ENCODE results near the gene TRIM75. TPM values are rescaled to one million over a fixed set of nuclear protein-coding genes. Genes with fewer than 3 reads are reported as not detected.
"Not testable (repeated sequence)": the region's sequence is repeated elsewhere in the genome, so short reads cannot be mapped to it uniquely, and the experiment has no call there.

Gene TRIM75
- total and polyA plus RNA-seq, 2 experiments from 2014 or later, result not detected

DNA sequence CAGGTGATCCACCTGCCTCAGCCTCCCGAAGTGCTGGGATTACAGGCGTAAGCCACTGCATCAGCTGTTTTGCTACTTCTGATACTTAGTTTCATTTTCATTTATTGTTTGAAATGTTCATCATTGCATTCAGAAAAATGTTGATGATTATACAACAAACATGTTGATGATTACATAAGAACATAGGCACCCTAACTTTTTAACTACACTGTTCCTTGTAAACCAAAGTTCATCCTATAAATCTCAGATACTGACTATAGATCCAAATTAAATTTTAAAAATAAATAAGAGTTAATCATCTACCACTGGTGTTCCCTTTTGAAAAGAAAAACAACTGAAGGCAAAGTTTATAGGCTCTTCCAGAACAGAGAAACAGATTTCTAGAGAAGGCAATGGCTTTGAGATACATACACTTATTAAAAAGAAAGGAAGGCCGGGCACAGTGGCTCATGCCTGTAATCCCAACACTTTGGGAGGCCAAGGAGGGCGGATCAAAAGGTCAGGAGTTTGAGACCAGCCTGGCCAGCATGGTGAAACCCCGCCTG, 23.4 kb downstream of the TRIM75 start:
- Histone ChIP-seq H2AFZ (no peak overlapping the region), H3K4me3 (no peak overlapping the region), H3K79me2 (ENCODE audit: insufficient read depth) (no peaks in the 10 kb centered on the region), H3K27ac (no peak overlapping the region), H3K4me2 (ENCODE audit: unreplicated experiment) (no peak overlapping the region), H4K20me1 (ENCODE audit: insufficient read depth) (no peaks in the 10 kb centered on the region), H3K27me3 (replicated peaks; ENCODE audit: insufficient read depth) (no peaks in the 10 kb centered on the region), H3K36me3 (ENCODE audit: low read depth) (0 out of 2 replicates have a peak, but pooled peaks cover 4% of the 10 kb centered on the region), H3K9me3 (ENCODE audit: low read depth) (no peaks in the 10 kb centered on the region), H3K9ac (no peak overlapping the region), H3K9me2 (ENCODE audit: insufficient read depth) (no peaks in the 10 kb centered on the region), H3K4me1 (ENCODE audit: insufficient read depth) (no peaks in the 10 kb centered on the region), H3F3A (ENCODE audit: insufficient read depth) (no peaks in the 10 kb centered on the region)
- WGBS, 2 experiments (ENCODE audit: low coverage in 1 of 2, low lambda C conversion rate in 2 of 2, missing lambda C conversion rate in 2 of 2), result 88 to 92% methylated on average over 5 of the region's 5 CpGs
- no peak for TF ChIP-seq EZH2 (IDR thresholded peaks at IDR 0.05; ENCODE audit: insufficient read depth, poor library complexity, severe bottlenecking)
- no peak for TF ChIP-seq EZH2phosphoT487 (IDR thresholded peaks at IDR 0.05; ENCODE audit: insufficient read depth, low read depth)
- no peak for DNase-seq
- in situ Hi-C loops (cut with MboI), result no loop called here

DNA sequence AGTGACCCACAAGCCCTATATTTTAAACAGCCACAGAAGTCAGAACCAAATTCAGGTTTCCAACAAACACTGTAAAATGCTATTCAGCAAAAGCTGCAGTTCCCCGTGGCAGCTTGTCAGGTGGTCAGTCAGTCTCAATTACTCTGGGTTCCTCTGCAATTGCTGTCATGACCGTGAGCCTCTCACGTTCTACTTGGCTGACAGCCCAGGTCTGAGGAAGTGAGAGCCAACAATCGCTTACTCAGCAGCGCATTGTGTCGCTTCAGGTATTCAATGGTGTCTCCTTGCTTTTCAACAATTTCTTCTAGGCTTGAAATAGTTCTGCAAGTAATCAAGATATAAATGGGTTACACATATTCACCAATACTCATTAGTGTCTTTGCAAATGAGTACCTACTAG, 25.8 kb downstream of the TRIM75 start:
- H3K4me1 ChIP-seq (ENCODE audit: insufficient read depth), result no peaks in the 10 kb centered on the region
- H3K9me3 ChIP-seq (ENCODE audit: low read depth), result no peaks in the 10 kb centered on the region
- no peaks in the 10 kb centered on the region for H3K27me3 ChIP-seq (replicated peaks; ENCODE audit: insufficient read depth)
- H4K20me1 ChIP-seq (ENCODE audit: insufficient read depth), result no peaks in the 10 kb centered on the region
- no peak overlapping the region for H3K4me2 ChIP-seq (ENCODE audit: unreplicated experiment)
- TF ChIP-seq EZH2phosphoT487 (IDR thresholded peaks at IDR 0.05; ENCODE audit: insufficient read depth, low read depth) (no peak), EZH2 (IDR thresholded peaks at IDR 0.05; ENCODE audit: insufficient read depth, poor library complexity, severe bottlenecking) (no peak)
- no peak overlapping the region for H3K9ac ChIP-seq
- no peak overlapping the region for H3K27ac ChIP-seq
- no peaks in the 10 kb centered on the region for H3F3A ChIP-seq (ENCODE audit: insufficient read depth)
- 63 to 65% methylated on average over 6 of the region's 6 CpGs for WGBS, 2 experiments (ENCODE audit: low coverage in 1 of 2, low lambda C conversion rate in 2 of 2, missing lambda C conversion rate in 2 of 2)
- no peak overlapping the region for H3K4me3 ChIP-seq
- in situ Hi-C loops (cut with MboI), result no loop called here
- H3K36me3 ChIP-seq (ENCODE audit: low read depth), result 0 out of 2 replicates have a peak, but pooled peaks cover 4% of the 10 kb centered on the region
- H2AFZ ChIP-seq, result no peak overlapping the region
- no peaks in the 10 kb centered on the region for H3K79me2 ChIP-seq (ENCODE audit: insufficient read depth)
- H3K9me2 ChIP-seq (ENCODE audit: insufficient read depth), result no peaks in the 10 kb centered on the region
- DNase-seq, result no peak

DNA sequence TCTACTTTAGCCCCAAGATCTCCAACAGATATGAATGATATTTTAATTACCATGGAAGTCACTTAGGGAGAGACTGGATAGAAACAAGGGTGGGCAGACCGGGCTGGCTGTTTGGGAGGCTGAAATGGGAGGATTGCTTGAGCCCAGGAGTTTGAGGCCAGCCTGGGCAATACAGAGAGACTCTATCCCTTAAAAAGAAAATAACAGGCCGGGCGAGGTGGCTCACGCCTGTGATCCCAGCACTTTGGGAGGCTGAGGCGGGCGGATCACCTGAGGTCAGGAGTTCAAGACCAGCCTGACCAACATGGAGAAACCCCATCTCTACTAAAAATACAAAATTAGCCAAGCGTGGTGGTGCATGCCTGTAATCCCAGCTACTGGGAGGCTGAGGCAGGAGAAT, 31.1 kb downstream of the TRIM75 start:
- H3K79me2 ChIP-seq (ENCODE audit: insufficient read depth); H3K9me3 ChIP-seq (ENCODE audit: low read depth); H3K4me2 ChIP-seq (ENCODE audit: unreplicated experiment); H3F3A ChIP-seq (ENCODE audit: insufficient read depth); in situ Hi-C loops (cut with MboI); H3K36me3 ChIP-seq (ENCODE audit: low read depth); H3K27ac ChIP-seq; H3K9ac ChIP-seq; DNase-seq; H3K4me3 ChIP-seq; H3K27me3 ChIP-seq (replicated peaks; ENCODE audit: insufficient read depth); H3K4me1 ChIP-seq (ENCODE audit: insufficient read depth); H3K9me2 ChIP-seq (ENCODE audit: insufficient read depth); H4K20me1 ChIP-seq (ENCODE audit: insufficient read depth); H2AFZ ChIP-seq: not testable (repeated sequence)
- 96 to 99% methylated on average over 6 to 7 of the region's 7 CpGs for WGBS, 2 experiments (ENCODE audit: low coverage in 1 of 2, low lambda C conversion rate in 2 of 2, missing lambda C conversion rate in 2 of 2)

DNA sequence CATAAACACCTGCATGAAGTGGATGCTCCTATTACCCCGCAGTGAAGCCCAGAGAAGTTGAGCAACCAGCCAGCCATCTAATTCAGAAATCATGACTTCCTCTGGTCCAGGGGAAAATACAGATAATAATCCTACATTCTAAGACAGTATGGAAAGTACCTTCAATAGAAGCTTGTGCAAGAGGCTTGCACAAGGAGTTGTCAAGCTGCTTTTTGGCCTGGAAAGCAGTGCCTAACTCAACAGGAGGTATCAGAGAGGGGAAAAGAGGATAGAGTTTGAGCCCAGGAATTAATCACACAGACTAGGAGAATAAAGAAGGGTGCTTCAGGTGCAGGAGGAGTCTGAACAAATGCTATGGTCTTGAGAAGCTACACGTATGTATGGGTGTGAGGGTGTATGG, 32.3 kb downstream of the TRIM75 start:
- no peaks in the 10 kb centered on the region for H3K4me1 ChIP-seq (ENCODE audit: insufficient read depth)
- H3K27ac ChIP-seq, result no peak overlapping the region
- H3K36me3 ChIP-seq (ENCODE audit: low read depth), result no peaks in the 10 kb centered on the region
- no peaks in the 10 kb centered on the region for H3K79me2 ChIP-seq (ENCODE audit: insufficient read depth)
- H3K4me2 ChIP-seq (ENCODE audit: unreplicated experiment), result no peak overlapping the region
- TF ChIP-seq EZH2 (IDR thresholded peaks at IDR 0.05; ENCODE audit: insufficient read depth, poor library complexity, severe bottlenecking), result no peak
- TF ChIP-seq EZH2phosphoT487 (IDR thresholded peaks at IDR 0.05; ENCODE audit: insufficient read depth, low read depth), result no peak
- no peaks in the 10 kb centered on the region for H3F3A ChIP-seq (ENCODE audit: insufficient read depth)
- DNase-seq, result no peak
- H3K9me2 ChIP-seq (ENCODE audit: insufficient read depth), result no peaks in the 10 kb centered on the region
- H3K4me3 ChIP-seq, result no peak overlapping the region
- WGBS, 2 experiments (ENCODE audit: low coverage in 1 of 2, low lambda C conversion rate in 2 of 2, missing lambda C conversion rate in 2 of 2), result 93 to 97% methylated on average over 2 of the region's 2 CpGs
- no peaks in the 10 kb centered on the region for H3K27me3 ChIP-seq (replicated peaks; ENCODE audit: insufficient read depth)
- H3K9me3 ChIP-seq (ENCODE audit: low read depth), result no peaks in the 10 kb centered on the region
- H4K20me1 ChIP-seq (ENCODE audit: insufficient read depth), result no peaks in the 10 kb centered on the region
- in situ Hi-C loops (cut with MboI), result no loop called here
- H3K9ac ChIP-seq, result no peak overlapping the region
- no peak overlapping the region for H2AFZ ChIP-seq

DNA sequence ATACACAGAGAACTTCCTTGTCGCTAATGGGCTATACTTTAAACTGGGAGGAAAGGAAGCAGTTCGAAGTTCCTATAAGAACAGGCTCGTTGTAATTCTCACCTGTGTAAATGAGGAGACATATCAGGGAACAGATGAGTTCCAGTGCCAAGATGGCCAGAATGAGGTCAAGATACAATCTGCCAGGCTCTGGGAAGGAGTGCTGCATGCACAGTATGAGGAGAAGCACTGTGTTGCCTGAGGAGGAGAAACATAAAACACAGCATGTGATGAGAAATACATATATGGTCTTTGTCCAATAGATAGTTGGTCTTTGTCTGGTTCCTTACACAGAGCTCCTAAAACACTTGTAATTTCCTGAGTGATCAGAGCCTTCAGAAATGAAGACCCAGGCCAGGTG, 34.7 kb downstream of the TRIM75 start:
- in situ Hi-C loops (cut with MboI), result no loop called here

DNA sequence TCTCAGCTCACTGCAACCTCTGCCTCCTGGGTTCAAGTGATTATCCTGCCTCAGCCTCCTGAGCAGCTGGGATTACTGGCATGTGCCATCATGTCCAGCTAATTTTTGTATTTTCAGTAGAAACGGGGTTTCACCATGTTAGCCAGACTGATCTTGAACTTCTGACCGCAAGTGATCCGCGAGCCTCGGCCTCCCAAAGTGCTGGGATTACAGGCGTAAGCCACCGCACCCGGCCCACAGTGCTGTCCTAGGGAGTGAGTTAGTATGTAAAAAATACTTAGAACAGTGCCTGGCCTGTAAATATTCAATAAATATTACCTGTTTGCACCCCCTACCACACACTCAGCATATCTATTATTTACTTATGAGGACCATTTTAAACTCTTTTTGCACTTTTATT, 38.5 kb downstream of the TRIM75 start:
- H3K36me3 ChIP-seq (ENCODE audit: low read depth); DNase-seq; H3K4me3 ChIP-seq; H3K79me2 ChIP-seq (ENCODE audit: insufficient read depth); H3K27me3 ChIP-seq (replicated peaks; ENCODE audit: insufficient read depth); H3F3A ChIP-seq (ENCODE audit: insufficient read depth); H3K9ac ChIP-seq; H3K4me1 ChIP-seq (ENCODE audit: insufficient read depth); H2AFZ ChIP-seq; H3K4me2 ChIP-seq (ENCODE audit: unreplicated experiment); H3K9me2 ChIP-seq (ENCODE audit: insufficient read depth); H4K20me1 ChIP-seq (ENCODE audit: insufficient read depth); H3K9me3 ChIP-seq (ENCODE audit: low read depth); H3K27ac ChIP-seq: not testable (repeated sequence)
- in situ Hi-C loops (cut with MboI), result loop anchor here (10.0 kb wide), 1 partner anchor 307 kb away; no protein-coding TSS in a partner anchor
- 91 to 92% methylated on average over 8 of the region's 8 CpGs for WGBS, 2 experiments (ENCODE audit: low coverage in 1 of 2, low lambda C conversion rate in 2 of 2, missing lambda C conversion rate in 2 of 2)

More for the DNA sequence above, 34.7 kb downstream of the TRIM75 start:
- Histone ChIP-seq H3K36me3 (ENCODE audit: low read depth) (no peaks in the 10 kb centered on the region), H2AFZ (no peak overlapping the region), H3K4me3 (no peak overlapping the region), H3K4me2 (ENCODE audit: unreplicated experiment) (no peak overlapping the region), H3K4me1 (ENCODE audit: insufficient read depth) (no peaks in the 10 kb centered on the region), H4K20me1 (ENCODE audit: insufficient read depth) (no peaks in the 10 kb centered on the region), H3K27ac (no peak overlapping the region), H3K79me2 (ENCODE audit: insufficient read depth) (no peaks in the 10 kb centered on the region), H3K9me2 (ENCODE audit: insufficient read depth) (no peaks in the 10 kb centered on the region), H3K9ac (no peak overlapping the region), H3K27me3 (replicated peaks; ENCODE audit: insufficient read depth) (no peaks in the 10 kb centered on the region), H3F3A (ENCODE audit: insufficient read depth) (no peaks in the 10 kb centered on the region), H3K9me3 (ENCODE audit: low read depth) (no peaks in the 10 kb centered on the region)
- WGBS, 2 experiments (ENCODE audit: low coverage in 1 of 2, low lambda C conversion rate in 2 of 2, missing lambda C conversion rate in 2 of 2), result 96% methylated on average over 3 of the region's 3 CpGs
- TF ChIP-seq EZH2phosphoT487 (IDR thresholded peaks at IDR 0.05; ENCODE audit: insufficient read depth, low read depth) (no peak), EZH2 (IDR thresholded peaks at IDR 0.05; ENCODE audit: insufficient read depth, poor library complexity, severe bottlenecking) (no peak)
- DNase-seq, result no peak

Data from GM23248 (cell line).